Panc1 (cell line): ENCODE results near the gene MGST2. TPM values are rescaled to one million over a fixed set of nuclear protein-coding genes. Genes with fewer than 3 reads are reported as not detected.

Experiments used
- ATAC-seq: fragments of 200-7000 bp; cut with Tn5 transposase; 2 replicates; pipeline ENCODE4 v1.9.1; 2020; ENCODE audit warnings: mild to moderate bottlenecking, moderate library complexity
- BruUV-seq: library from RNA; stranded (reverse); fragments of 400-500 nt; replicated peaks from 2 replicates; lab custom pipeline; 2021; lab: Mats Ljungman, UMichigan
- CTCF ChIA-PET: fragments of 300-600 bp; sonication (Branson Sonifier 250); formaldehyde crosslinking; loops from one replicate; lab custom pipeline; 2022; ENCODE audit warnings: antibody characterized with exemption; lab: Charles Lee
- POLR2A ChIA-PET: fragments of 300-600 bp; sonication (Branson Sonifier 250); formaldehyde crosslinking; loops from one replicate; lab custom pipeline; 2022; ENCODE audit warnings: antibody characterized with exemption; lab: Charles Lee
- DNase-seq: peaks from one replicate; pipeline ENCODE4 v3.0.0-alpha.2; 2010; ENCODE audit warnings: low read depth, low spot score
- H3K27ac ChIP-seq: 2 replicates; pipeline ENCODE4 v1.5.1; 2011; ENCODE audit warnings: mild to moderate bottlenecking, low read length, inconsistent platforms
- H3K27me3 ChIP-seq: fragments of 200-500 bp; sonication (Bioruptor generic); 2 replicates; pipeline ENCODE4 v1.6.0; 2014; ENCODE audit warnings: low read length, inconsistent platforms; ENCODE audit not compliant: control insufficient read depth, insufficient read depth
- H3K36me3 ChIP-seq: fragments of 200-500 bp; sonication (Bioruptor generic); 2 replicates; pipeline ENCODE4 v1.5.1; 2014; ENCODE audit warnings: inconsistent platforms, mild to moderate bottlenecking, low read length, moderate library complexity; ENCODE audit not compliant: control insufficient read depth, insufficient read depth
- H3K4me1 ChIP-seq: 2 replicates; pipeline ENCODE4 v1.5.1; 2011; ENCODE audit warnings: inconsistent platforms, mild to moderate bottlenecking, low read length, moderate library complexity; ENCODE audit not compliant: control insufficient read depth, insufficient read depth
- H3K4me3 ChIP-seq, 2 experiments: 2 replicates each; pipeline ENCODE4 v1.5.1; 2011 to 2012; ENCODE audit warnings: low read depth in 2 of 2, low read length in 2 of 2, mild to moderate bottlenecking in 2 of 2, inconsistent platforms in 1 of 2, moderate library complexity in 1 of 2
- H3K9me3 ChIP-seq: fragments of 200-500 bp; sonication (Bioruptor generic); 2 replicates; pipeline ENCODE4 v1.5.1; 2014; ENCODE audit warnings: low read depth, mild to moderate bottlenecking, inconsistent platforms, low read length, moderate library complexity; ENCODE audit not compliant: control insufficient read depth, insufficient read depth
- POLR2AphosphoS5 ChIP-seq: IDR thresholded peaks from 2 replicates; pipeline ENCODE4 v1.6.1; 2012; ENCODE audit warnings: mild to moderate bottlenecking, low read depth, low read length, moderate library complexity
- SIN3A ChIP-seq: IDR thresholded peaks from 2 replicates; pipeline ENCODE4 v1.6.1; 2012; ENCODE audit warnings: low read depth, mild to moderate bottlenecking, low read length, moderate library complexity, borderline replicate concordance; ENCODE audit not compliant: insufficient read depth
- TCF7L2 ChIP-seq: IDR thresholded peaks from 2 replicates; pipeline ENCODE4 v1.6.1; 2011; ENCODE audit warnings: mild to moderate bottlenecking, low read depth, low read length, inconsistent platforms
- in situ Hi-C: cut with HindIII; loops from 2 replicates; pipeline ENCODE4 v1.10.0; 2016; ENCODE audit warnings: low sequenced_read_pairs, low pct_unique_long_range_greater_than_20kb
- intact Hi-C: fragments of 100-400 bp; cut with micrococcal nuclease; formaldehyde crosslinking; loops from one replicate; pipeline ENCODE4 v1.10.0; 2022; ENCODE audit not compliant: unreplicated experiment
- total RNA-seq: library from RNA; stranded (reverse); gene quantifications from one replicate; pipeline ENCODE4 v1.2.1, GENCODE V29; 2021; ENCODE audit not compliant: unreplicated experiment
- TF ChIP-seq, protein P1 (sequence below): fragments of 450-650 bp; IDR thresholded peaks from 2 replicates; pipeline ENCODE4 v1.5.1; 2017; ENCODE audit warnings: mild to moderate bottlenecking
- TF ChIP-seq, protein P2 (sequence below), 2 experiments: IDR thresholded peaks; 2 replicates each; pipeline ENCODE4 v1.6.1; 2011 to 2012; ENCODE audit warnings: low read depth in 2 of 2, control low read depth in 1 of 2, low read length in 1 of 2, mild to moderate bottlenecking in 1 of 2, moderate library complexity in 1 of 2; ENCODE audit not compliant: insufficient read depth in 1 of 2

The MGST2 gene
- total RNA-seq, 1 experiment from 2014 or later = 17.4 TPM

GRCh38 chr4:139704915-139705485, 39.4 kb downstream of the MGST2 start:
- POLR2A ChIA-PET = no interaction called here

DNA sequence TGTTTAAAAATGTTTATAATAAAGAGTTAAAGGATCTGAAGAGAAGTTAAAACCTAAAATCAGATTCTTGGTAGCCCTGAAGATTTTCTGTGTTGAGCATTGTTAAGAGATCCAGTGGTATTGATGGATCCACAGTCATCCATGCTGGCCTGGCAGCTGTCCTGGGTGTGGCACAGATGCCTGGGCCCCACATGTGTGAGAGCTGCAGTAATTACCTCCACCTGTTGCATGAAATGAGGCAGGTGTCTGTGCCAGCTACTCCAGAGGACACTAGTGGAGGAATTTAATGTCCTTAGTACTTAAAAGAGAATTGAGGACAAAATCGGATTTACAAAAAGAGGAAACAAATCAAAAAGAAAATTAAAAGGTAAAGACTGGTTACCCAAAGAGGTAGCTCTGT, 44.0 kb downstream of the MGST2 start:
- Histone ChIP-seq H3K27ac (no peak overlapping the region), H3K27me3 (no peaks in the 10 kb centered on the region), H3K36me3 (no peaks in the 10 kb centered on the region), H3K4me3 (no peak overlapping the region), H3K9me3 (no peaks in the 10 kb centered on the region), H3K4me1 (no peaks in the 10 kb centered on the region)
- TF ChIP-seq POLR2AphosphoS5 (no peak), TCF7L2 (no peak), SIN3A (no peak)
- TF ChIP-seq, protein P1, sequence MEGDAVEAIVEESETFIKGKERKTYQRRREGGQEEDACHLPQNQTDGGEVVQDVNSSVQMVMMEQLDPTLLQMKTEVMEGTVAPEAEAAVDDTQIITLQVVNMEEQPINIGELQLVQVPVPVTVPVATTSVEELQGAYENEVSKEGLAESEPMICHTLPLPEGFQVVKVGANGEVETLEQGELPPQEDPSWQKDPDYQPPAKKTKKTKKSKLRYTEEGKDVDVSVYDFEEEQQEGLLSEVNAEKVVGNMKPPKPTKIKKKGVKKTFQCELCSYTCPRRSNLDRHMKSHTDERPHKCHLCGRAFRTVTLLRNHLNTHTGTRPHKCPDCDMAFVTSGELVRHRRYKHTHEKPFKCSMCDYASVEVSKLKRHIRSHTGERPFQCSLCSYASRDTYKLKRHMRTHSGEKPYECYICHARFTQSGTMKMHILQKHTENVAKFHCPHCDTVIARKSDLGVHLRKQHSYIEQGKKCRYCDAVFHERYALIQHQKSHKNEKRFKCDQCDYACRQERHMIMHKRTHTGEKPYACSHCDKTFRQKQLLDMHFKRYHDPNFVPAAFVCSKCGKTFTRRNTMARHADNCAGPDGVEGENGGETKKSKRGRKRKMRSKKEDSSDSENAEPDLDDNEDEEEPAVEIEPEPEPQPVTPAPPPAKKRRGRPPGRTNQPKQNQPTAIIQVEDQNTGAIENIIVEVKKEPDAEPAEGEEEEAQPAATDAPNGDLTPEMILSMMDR = no peak
- TF ChIP-seq, protein P2, sequence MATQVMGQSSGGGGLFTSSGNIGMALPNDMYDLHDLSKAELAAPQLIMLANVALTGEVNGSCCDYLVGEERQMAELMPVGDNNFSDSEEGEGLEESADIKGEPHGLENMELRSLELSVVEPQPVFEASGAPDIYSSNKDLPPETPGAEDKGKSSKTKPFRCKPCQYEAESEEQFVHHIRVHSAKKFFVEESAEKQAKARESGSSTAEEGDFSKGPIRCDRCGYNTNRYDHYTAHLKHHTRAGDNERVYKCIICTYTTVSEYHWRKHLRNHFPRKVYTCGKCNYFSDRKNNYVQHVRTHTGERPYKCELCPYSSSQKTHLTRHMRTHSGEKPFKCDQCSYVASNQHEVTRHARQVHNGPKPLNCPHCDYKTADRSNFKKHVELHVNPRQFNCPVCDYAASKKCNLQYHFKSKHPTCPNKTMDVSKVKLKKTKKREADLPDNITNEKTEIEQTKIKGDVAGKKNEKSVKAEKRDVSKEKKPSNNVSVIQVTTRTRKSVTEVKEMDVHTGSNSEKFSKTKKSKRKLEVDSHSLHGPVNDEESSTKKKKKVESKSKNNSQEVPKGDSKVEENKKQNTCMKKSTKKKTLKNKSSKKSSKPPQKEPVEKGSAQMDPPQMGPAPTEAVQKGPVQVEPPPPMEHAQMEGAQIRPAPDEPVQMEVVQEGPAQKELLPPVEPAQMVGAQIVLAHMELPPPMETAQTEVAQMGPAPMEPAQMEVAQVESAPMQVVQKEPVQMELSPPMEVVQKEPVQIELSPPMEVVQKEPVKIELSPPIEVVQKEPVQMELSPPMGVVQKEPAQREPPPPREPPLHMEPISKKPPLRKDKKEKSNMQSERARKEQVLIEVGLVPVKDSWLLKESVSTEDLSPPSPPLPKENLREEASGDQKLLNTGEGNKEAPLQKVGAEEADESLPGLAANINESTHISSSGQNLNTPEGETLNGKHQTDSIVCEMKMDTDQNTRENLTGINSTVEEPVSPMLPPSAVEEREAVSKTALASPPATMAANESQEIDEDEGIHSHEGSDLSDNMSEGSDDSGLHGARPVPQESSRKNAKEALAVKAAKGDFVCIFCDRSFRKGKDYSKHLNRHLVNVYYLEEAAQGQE (IDR thresholded peaks at IDR 0.05; ENCODE audit: insufficient read depth in 1 of 2, low read depth in 2 of 2, low read length in 1 of 2) = no peak
- CTCF ChIA-PET = no interaction called here
- DNase-seq (no peak), ATAC-seq (no peak)
- in situ Hi-C loops = no loop called here
- intact Hi-C loops = no loop called here
- POLR2A ChIA-PET = no interaction called here
- no TSS peak for BruUV-seq

More at GRCh38 chr4:139704915-139705485, 39.4 kb downstream of the MGST2 start:
- H3K36me3 ChIP-seq = no peaks in the 10 kb centered on the region
- H3K27ac ChIP-seq = no peak overlapping the region
- no peaks in the 10 kb centered on the region for H3K9me3 ChIP-seq
- CTCF ChIA-PET = no interaction called here
- no peak overlapping the region for H3K4me3 ChIP-seq
- DNase-seq = no peak
- in situ Hi-C loops (no loop called here), intact Hi-C loops (no loop called here)
- H3K4me1 ChIP-seq = no peaks in the 10 kb centered on the region
- no peaks in the 10 kb centered on the region for H3K27me3 ChIP-seq
- no peak for ATAC-seq
- no TSS peak for BruUV-seq
- TF ChIP-seq, protein P1 = peak; percentile 43
- TF ChIP-seq POLR2AphosphoS5 = no peak
